Measurements from ENCODE around the gene USP17L19. TPM values are rescaled to one million over a fixed set of nuclear protein-coding genes. Genes with fewer than 3 reads are reported as not detected.
"Not testable (repeated sequence)": the region's sequence is repeated elsewhere in the genome, so short reads cannot be mapped to it uniquely, and the experiment has no call there.

Gene USP17L19
- total and polyA plus RNA-seq, 2 experiments from 2014 or later, result not detected

DNA sequence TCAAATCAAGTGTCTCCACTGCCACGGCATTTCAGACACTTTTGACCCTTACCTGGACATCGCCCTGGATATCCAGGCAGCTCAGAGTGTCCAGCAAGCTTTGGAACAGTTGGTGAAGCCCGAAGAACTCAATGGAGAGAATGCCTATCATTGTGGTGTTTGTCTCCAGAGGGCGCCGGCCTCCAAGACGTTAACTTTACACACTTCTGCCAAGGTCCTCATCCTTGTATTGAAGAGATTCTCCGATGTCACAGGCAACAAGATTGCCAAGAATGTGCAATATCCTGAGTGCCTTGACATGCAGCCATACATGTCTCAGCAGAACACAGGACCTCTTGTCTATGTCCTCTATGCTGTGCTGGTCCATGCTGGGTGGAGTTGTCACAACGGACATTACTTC lies 22.9 kb upstream of the USP17L19 start:
- not testable (repeated sequence) for DNase-seq (ENCODE audit: low spot score); H3K36me3 Mint-ChIP-seq (ENCODE audit: low read depth); H4K20me1 ChIP-seq (replicated peaks; ENCODE audit: insufficient read depth); H3K27ac Mint-ChIP-seq; H3K4me1 ChIP-seq (ENCODE audit: insufficient read depth); H3F3A ChIP-seq (replicated peaks; ENCODE audit: low read depth); H3K4me2 ChIP-seq; H3K9me3 Mint-ChIP-seq; H3K79me2 ChIP-seq (replicated peaks; ENCODE audit: insufficient read depth); H3K36me3 ChIP-seq (ENCODE audit: insufficient read depth); ATAC-seq; H3K4me3 Mint-ChIP-seq; H3K9me2 ChIP-seq (ENCODE audit: insufficient read depth); H3K4me3 ChIP-seq; H3K27me3 Mint-ChIP-seq (ENCODE audit: insufficient read depth, low read depth, poor library complexity); H3K27ac ChIP-seq (ENCODE audit: low read depth); H2AFZ ChIP-seq; H3K4me1 Mint-ChIP-seq; H3K27me3 ChIP-seq (ENCODE audit: insufficient read depth)
- TF ChIP-seq, protein P1, sequence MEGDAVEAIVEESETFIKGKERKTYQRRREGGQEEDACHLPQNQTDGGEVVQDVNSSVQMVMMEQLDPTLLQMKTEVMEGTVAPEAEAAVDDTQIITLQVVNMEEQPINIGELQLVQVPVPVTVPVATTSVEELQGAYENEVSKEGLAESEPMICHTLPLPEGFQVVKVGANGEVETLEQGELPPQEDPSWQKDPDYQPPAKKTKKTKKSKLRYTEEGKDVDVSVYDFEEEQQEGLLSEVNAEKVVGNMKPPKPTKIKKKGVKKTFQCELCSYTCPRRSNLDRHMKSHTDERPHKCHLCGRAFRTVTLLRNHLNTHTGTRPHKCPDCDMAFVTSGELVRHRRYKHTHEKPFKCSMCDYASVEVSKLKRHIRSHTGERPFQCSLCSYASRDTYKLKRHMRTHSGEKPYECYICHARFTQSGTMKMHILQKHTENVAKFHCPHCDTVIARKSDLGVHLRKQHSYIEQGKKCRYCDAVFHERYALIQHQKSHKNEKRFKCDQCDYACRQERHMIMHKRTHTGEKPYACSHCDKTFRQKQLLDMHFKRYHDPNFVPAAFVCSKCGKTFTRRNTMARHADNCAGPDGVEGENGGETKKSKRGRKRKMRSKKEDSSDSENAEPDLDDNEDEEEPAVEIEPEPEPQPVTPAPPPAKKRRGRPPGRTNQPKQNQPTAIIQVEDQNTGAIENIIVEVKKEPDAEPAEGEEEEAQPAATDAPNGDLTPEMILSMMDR (conservative IDR thresholded peaks at IDR 0.05; ENCODE audit: low read depth in 2 of 2), result 0 out of 4 replicates have a peak, but pooled peaks of 1 of the 2 experiments have one; percentile 4

DNA sequence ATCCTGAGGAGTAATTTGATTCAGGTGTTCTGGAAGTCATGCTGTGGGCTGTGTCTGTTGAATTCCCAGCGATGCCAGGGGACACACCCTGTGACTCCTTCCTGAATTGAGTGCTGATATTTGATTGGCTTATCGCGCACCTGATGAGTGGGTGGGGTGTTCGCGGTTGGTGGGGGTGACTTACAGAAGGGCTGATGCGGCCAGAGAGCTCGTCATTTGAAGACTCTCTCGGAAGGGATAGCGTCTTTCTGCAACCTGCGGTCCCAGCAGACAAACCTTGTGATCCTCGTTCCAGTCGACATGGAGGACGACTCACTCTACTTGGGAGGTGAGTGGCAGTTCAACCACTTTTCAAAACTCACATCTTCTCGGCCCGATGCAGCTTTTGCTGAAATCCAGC lies 19.1 kb upstream of the USP17L19 start, which contains the start of gene USP17L15:
Gene USP17L15, plus strand, starts transcription at position 301 of the 400 bp plus-strand sequence. Its CDS starts 0 bp downstream, at position 301.
- not testable (repeated sequence) for H3K27ac Mint-ChIP-seq; H3K27me3 Mint-ChIP-seq (ENCODE audit: insufficient read depth, low read depth, poor library complexity); H3K27ac ChIP-seq (ENCODE audit: low read depth); H3K9me2 ChIP-seq (ENCODE audit: insufficient read depth); H3K79me2 ChIP-seq (replicated peaks; ENCODE audit: insufficient read depth); H3K4me3 Mint-ChIP-seq; H3K9me3 Mint-ChIP-seq; H3K36me3 ChIP-seq (ENCODE audit: insufficient read depth); H3K36me3 Mint-ChIP-seq (ENCODE audit: low read depth); H3K4me1 ChIP-seq (ENCODE audit: insufficient read depth); H3F3A ChIP-seq (replicated peaks; ENCODE audit: low read depth); DNase-seq (ENCODE audit: low spot score); ATAC-seq; H3K27me3 ChIP-seq (ENCODE audit: insufficient read depth); H4K20me1 ChIP-seq (replicated peaks; ENCODE audit: insufficient read depth); H2AFZ ChIP-seq; H3K4me2 ChIP-seq; H3K4me1 Mint-ChIP-seq; H3K4me3 ChIP-seq

DNA sequence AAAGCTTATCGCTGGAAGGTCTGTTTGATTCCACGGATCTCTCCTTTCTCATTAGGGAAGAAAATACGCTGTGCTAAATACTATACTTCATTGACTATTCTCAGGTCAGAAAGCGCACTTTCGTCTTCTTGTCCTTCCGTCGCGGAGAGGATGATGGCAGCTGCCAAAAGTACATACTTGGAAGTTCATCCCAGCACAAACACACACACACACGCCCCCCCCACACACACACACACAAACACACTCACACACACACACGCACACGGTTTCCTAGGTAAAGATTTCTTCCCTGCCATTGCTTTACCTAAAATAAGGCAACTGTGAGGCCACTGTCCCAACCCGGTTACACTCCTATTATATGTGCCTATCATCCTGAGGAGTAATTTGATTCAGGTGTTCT lies 14.7 kb upstream of the USP17L19 start:
- H3K9me3 Mint-ChIP-seq; H3K36me3 Mint-ChIP-seq (ENCODE audit: low read depth); H3K27me3 Mint-ChIP-seq (ENCODE audit: insufficient read depth, low read depth, poor library complexity): not testable (repeated sequence)

DNA sequence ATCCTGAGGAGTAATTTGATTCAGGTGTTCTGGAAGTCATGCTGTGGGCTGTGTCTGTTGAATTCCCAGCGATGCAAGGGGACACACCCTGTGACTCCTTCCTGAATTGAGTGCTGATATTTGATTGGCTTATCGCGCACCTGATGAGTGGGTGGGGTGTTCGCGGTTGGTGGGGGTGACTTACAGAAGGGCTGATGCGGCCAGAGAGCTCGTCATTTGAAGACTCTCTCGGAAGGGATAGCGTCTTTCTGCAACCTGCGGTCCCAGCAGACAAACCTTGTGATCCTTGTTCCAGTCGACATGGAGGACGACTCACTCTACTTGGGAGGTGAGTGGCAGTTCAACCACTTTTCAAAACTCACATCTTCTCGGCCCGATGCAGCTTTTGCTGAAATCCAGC lies 9.6 kb upstream of the USP17L19 start, which contains the start of gene USP17L17:
Gene USP17L17, plus strand, starts transcription at position 301 of the 400 bp plus-strand sequence. Its CDS starts 0 bp downstream, at position 301.
- not testable (repeated sequence) for H3K27ac ChIP-seq (ENCODE audit: low read depth); H3K9me2 ChIP-seq (ENCODE audit: insufficient read depth); H2AFZ ChIP-seq; ATAC-seq; H3K4me3 Mint-ChIP-seq; H3K9me3 Mint-ChIP-seq; H3K4me1 ChIP-seq (ENCODE audit: insufficient read depth); H3K4me2 ChIP-seq; H3K4me1 Mint-ChIP-seq; H3K27ac Mint-ChIP-seq; H3K27me3 Mint-ChIP-seq (ENCODE audit: insufficient read depth, low read depth, poor library complexity); H3K27me3 ChIP-seq (ENCODE audit: insufficient read depth); H3K36me3 ChIP-seq (ENCODE audit: insufficient read depth); H3K79me2 ChIP-seq (replicated peaks; ENCODE audit: insufficient read depth); H4K20me1 ChIP-seq (replicated peaks; ENCODE audit: insufficient read depth); H3K36me3 Mint-ChIP-seq (ENCODE audit: low read depth); DNase-seq (ENCODE audit: low spot score); H3K4me3 ChIP-seq; H3F3A ChIP-seq (replicated peaks; ENCODE audit: low read depth)

More for the DNA sequence above, 14.7 kb upstream of the USP17L19 start:
- H4K20me1 ChIP-seq (replicated peaks; ENCODE audit: insufficient read depth); H3K36me3 ChIP-seq (ENCODE audit: insufficient read depth); H3K4me3 Mint-ChIP-seq; H3K27me3 ChIP-seq (ENCODE audit: insufficient read depth); ATAC-seq; H2AFZ ChIP-seq; H3K27ac ChIP-seq (ENCODE audit: low read depth); H3K4me2 ChIP-seq; H3K4me1 ChIP-seq (ENCODE audit: insufficient read depth); H3K4me3 ChIP-seq; H3K9me2 ChIP-seq (ENCODE audit: insufficient read depth); H3K79me2 ChIP-seq (replicated peaks; ENCODE audit: insufficient read depth); H3K27ac Mint-ChIP-seq; H3F3A ChIP-seq (replicated peaks; ENCODE audit: low read depth); H3K4me1 Mint-ChIP-seq: not testable (repeated sequence)
- peak; percentile 0 for DNase-seq (ENCODE audit: low spot score)

DNA sequence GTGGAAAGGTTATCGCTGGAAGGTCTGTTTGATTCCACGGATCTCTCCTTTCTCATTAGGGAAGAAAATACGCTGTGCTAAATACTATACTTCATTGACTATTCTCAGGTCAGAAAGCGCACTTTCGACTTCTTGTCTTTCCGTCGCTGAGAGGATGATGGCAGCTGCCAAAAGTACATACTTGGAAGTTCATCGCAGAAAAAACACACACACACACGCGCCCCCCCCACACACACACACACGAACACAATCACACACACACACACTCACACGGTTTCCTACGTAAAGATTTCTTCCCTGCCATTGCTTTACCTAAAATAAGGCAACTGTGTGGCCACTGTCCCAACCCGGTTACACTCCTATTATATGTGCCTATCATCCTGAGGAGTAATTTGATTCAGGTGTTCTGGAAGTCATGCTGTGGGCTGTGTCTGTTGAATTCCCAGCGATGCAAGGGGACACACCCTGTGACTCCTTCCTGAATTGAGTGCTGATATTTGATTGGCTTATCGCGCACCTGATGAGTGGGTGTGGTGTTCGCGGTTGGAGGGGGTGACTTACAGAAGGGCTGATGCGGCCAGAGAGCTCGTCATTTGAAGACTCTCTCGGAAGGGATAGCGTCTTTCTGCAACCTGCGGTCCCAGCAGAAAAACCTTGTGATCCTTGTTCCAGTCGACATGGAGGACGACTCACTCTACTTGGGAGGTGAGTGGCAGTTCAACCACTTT lies 5.1 kb upstream of the USP17L19 start, which contains the start of gene USP17L18:
Gene USP17L18, plus strand, starts transcription at position 678 of the 728 bp plus-strand sequence. Its CDS starts 0 bp downstream, at position 678.
- H3K27me3 Mint-ChIP-seq (ENCODE audit: insufficient read depth, low read depth, poor library complexity); H3K36me3 Mint-ChIP-seq (ENCODE audit: low read depth); H3K4me1 Mint-ChIP-seq; H3K4me3 Mint-ChIP-seq; H3K4me3 ChIP-seq; H2AFZ ChIP-seq; H3K4me1 ChIP-seq (ENCODE audit: insufficient read depth); H3K9me3 Mint-ChIP-seq; H4K20me1 ChIP-seq (replicated peaks; ENCODE audit: insufficient read depth); H3K79me2 ChIP-seq (replicated peaks; ENCODE audit: insufficient read depth); H3F3A ChIP-seq (replicated peaks; ENCODE audit: low read depth); H3K27me3 ChIP-seq (ENCODE audit: insufficient read depth); H3K36me3 ChIP-seq (ENCODE audit: insufficient read depth); ATAC-seq; H3K27ac Mint-ChIP-seq; H3K27ac ChIP-seq (ENCODE audit: low read depth); H3K4me2 ChIP-seq; H3K9me2 ChIP-seq (ENCODE audit: insufficient read depth): not testable (repeated sequence)
- peak; percentile 0 for DNase-seq (ENCODE audit: low spot score)

DNA sequence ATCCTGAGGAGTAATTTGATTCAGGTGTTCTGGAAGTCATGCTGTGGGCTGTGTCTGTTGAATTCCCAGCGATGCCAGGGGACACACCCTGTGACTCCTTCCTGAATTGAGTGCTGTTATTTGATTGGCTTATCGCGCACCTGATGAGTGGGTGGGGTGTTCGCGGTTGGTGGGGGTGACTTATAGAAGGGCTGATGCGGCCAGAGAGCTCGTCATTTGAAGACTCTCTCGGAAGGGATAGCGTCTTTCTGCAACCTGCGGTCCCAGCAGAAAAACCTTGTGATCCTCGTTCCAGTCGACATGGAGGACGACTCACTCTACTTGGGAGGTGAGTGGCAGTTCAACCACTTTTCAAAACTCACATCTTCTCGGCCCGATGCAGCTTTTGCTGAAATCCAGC lies 4.6 kb downstream of the USP17L19 start, which contains the start of gene USP17L20:
Gene USP17L20, plus strand, starts transcription at position 301 of the 400 bp plus-strand sequence. Its CDS starts 0 bp downstream, at position 301.
- not testable (repeated sequence) for H3K4me3 ChIP-seq; H3K79me2 ChIP-seq (replicated peaks; ENCODE audit: insufficient read depth); DNase-seq (ENCODE audit: low spot score); H3K27me3 Mint-ChIP-seq (ENCODE audit: insufficient read depth, low read depth, poor library complexity); H3K4me3 Mint-ChIP-seq; H3K27me3 ChIP-seq (ENCODE audit: insufficient read depth); H3K9me2 ChIP-seq (ENCODE audit: insufficient read depth); H3K4me2 ChIP-seq; H3K27ac Mint-ChIP-seq; H3F3A ChIP-seq (replicated peaks; ENCODE audit: low read depth); H3K27ac ChIP-seq (ENCODE audit: low read depth); H3K4me1 ChIP-seq (ENCODE audit: insufficient read depth); H3K36me3 Mint-ChIP-seq (ENCODE audit: low read depth); H4K20me1 ChIP-seq (replicated peaks; ENCODE audit: insufficient read depth); H3K4me1 Mint-ChIP-seq; H3K36me3 ChIP-seq (ENCODE audit: insufficient read depth); H3K9me3 Mint-ChIP-seq; H2AFZ ChIP-seq; ATAC-seq

Measured in GM23338 (cell line).